Measurements from ENCODE around the gene KDM4B. TPM values are rescaled to one million over a fixed set of nuclear protein-coding genes. Genes with fewer than 3 reads are reported as not detected.

KDM4B gene
- total and polyA plus RNA-seq, 2 of the 8 experiments (the other 6 are each of a cell fraction or from before 2014, with no cell fraction given) = 12.0 to 31.9 TPM

DNA sequence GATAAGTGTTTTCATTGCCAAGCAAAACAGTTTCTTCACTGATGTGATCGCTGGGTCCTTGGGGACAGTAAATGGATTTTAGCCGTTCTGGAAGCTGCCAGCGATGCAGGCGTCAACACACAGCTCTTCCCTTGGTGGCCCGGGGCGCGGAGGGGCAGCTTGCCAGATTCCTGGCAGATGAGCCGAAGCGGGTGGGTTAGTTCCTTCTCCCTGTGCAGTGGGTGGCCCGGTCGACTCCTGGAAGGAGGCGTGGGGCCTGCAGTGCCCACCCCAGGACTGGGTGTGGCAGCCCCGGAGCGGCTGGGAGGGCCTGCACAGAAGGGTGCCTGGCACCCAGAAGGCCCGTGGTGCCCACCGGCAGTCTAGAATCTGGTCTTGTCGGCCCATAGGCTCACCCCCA is 69.0 kb downstream of the KDM4B start:
- H3K9me3 ChIP-seq (ENCODE audit: insufficient read depth in 2 of 2, low read depth in 1 of 2, low read length in 1 of 2) = no peaks in the 10 kb centered on the region
- H3K14ac ChIP-seq (ENCODE audit: insufficient read length) = no peak overlapping the region
- no peak overlapping the region for H4K5ac ChIP-seq (ENCODE audit: insufficient read length, low read depth, low read length)
- no peak overlapping the region for H3K9ac ChIP-seq (replicated peaks in 1 of 4; ENCODE audit: extremely low read depth in 1 of 4, low read depth in 3 of 4, low read length in 3 of 4)
- no peak overlapping the region for H2BK20ac ChIP-seq (ENCODE audit: low read length)
- CTCF ChIA-PET (ENCODE audit: partially characterized antibody) = interaction anchor here (0.6 to 6.0 kb wide), 20 partner anchors 9 to 362 kb away, joined by 3 to 68 read pairs (median 4); no protein-coding TSS in a partner anchor
- H3K56ac ChIP-seq (replicated peaks; ENCODE audit: insufficient read length, low read depth, low read length) = no peak overlapping the region
- TF ChIP-seq, protein P1, sequence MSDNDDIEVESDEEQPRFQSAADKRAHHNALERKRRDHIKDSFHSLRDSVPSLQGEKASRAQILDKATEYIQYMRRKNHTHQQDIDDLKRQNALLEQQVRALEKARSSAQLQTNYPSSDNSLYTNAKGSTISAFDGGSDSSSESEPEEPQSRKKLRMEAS (IDR thresholded peaks at IDR 0.05) = no peak
- TF ChIP-seq KDM5A (IDR thresholded peaks at IDR 0.05; ENCODE audit: low read length) (no peak), RFX5 (IDR thresholded peaks at IDR 0.05; ENCODE audit: borderline replicate concordance, low read depth, low read length) (no peak), HDAC6 (IDR thresholded peaks at IDR 0.05; ENCODE audit: low read depth, low read length) (no peak), MAFK (IDR thresholded peaks at IDR 0.05; ENCODE audit: low read depth, low read length) (no peak), SP4 (IDR thresholded peaks at IDR 0.05; ENCODE audit: low read length) (no peak), POLR2AphosphoS5 (IDR thresholded peaks at IDR 0.05; ENCODE audit: low read depth, low read length) (no peak), POLR2A (IDR thresholded peaks at IDR 0.05; ENCODE audit: control extremely low read depth in 1 of 2, low read depth in 2 of 2, low read length in 2 of 2) (no peak), BRCA1 (IDR thresholded peaks at IDR 0.05; ENCODE audit: low read depth, low read length) (no peak), TEAD4 (IDR thresholded peaks at IDR 0.05; ENCODE audit: low read depth, low read length) (no peak), CEBPB (IDR thresholded peaks at IDR 0.05; ENCODE audit: low read depth, low read length) (no peak), SUZ12 (IDR thresholded peaks at IDR 0.05; ENCODE audit: low read length) (no peak)
- H4K8ac ChIP-seq (ENCODE audit: extremely low read depth, insufficient read depth, low read length) = no peak overlapping the region
- H3K23me2 ChIP-seq (ENCODE audit: low read depth, low read length) = no peaks in the 10 kb centered on the region
- H3K4me1 ChIP-seq (replicated peaks in 1 of 4; ENCODE audit: control insufficient read depth in 3 of 4, insufficient read depth in 4 of 4, low read length in 3 of 4) = no peaks in the 10 kb centered on the region
- H3K18ac ChIP-seq (ENCODE audit: extremely low read depth, low read length) = no peak overlapping the region
- H3K36me3 ChIP-seq (ENCODE audit: control insufficient read depth in 2 of 4, insufficient read depth in 4 of 4, low read length in 3 of 4) = peaks cover 7 to 25% (median 11%) of the 10 kb centered on the region in 4 experiments; a peak in 6 of 8 replicates
- no peak overlapping the region for H2AFZ ChIP-seq (ENCODE audit: low read length)
- H3K4ac ChIP-seq (replicated peaks; ENCODE audit: insufficient read length, low read depth, low read length) = no peak overlapping the region
- no peak overlapping the region for H2BK12ac ChIP-seq (ENCODE audit: low read depth, low read length)
- no peak overlapping the region for H3K27ac ChIP-seq (ENCODE audit: low read depth, low read length)
- H3K79me1 ChIP-seq (ENCODE audit: low read depth, low read length) = peaks cover 2% of the 10 kb centered on the region; the same call in 1 of the 2 replicates
- H3K79me2 ChIP-seq (ENCODE audit: control insufficient read depth in 1 of 2, insufficient read depth in 2 of 2, low read length in 2 of 2) = peaks cover 0 to 2% of the 10 kb centered on the region in 2 experiments; a peak in 1 of 4 replicates
- FAIRE-seq (no peak), DNase-seq (ENCODE audit: low read depth in 1 of 2, low spot score in 2 of 2) (no peak)
- H3K27me3 ChIP-seq (replicated peaks in 1 of 4; ENCODE audit: control insufficient read depth in 3 of 4, extremely low read depth in 1 of 4, insufficient read depth in 3 of 4, low read length in 3 of 4) = no peaks in the 10 kb centered on the region
- H2BK5ac ChIP-seq (ENCODE audit: low read depth, low read length) = no peak overlapping the region
- no peak overlapping the region for H3K4me3 ChIP-seq (ENCODE audit: extremely low read depth in 1 of 4, insufficient read depth in 2 of 4, low read depth in 3 of 4, low read length in 4 of 4)
- no peak overlapping the region for H2BK15ac ChIP-seq (ENCODE audit: low read length)
- no peak overlapping the region for H4K91ac ChIP-seq (replicated peaks; ENCODE audit: insufficient read length, low read length)
- WGBS, 2 experiments (ENCODE audit: extremely low coverage in 1 of 2, insufficient coverage in 1 of 2, insufficient read length in 1 of 2, insufficient replicate concordance in 2 of 2, low coverage in 1 of 2, low lambda C conversion rate in 2 of 2, missing lambda C conversion rate in 1 of 2) = 94% methylated on average over 17 of the region's 17 CpGs; no CpG with 5 or more reads in 1 of the 2 experiments
- POLR2A ChIA-PET (ENCODE audit: partially characterized antibody) = no interaction called here
- H3K23ac ChIP-seq (ENCODE audit: insufficient read length) = no peak overlapping the region
- H2BK120ac ChIP-seq (replicated peaks; ENCODE audit: low read depth, low read length) = no peak overlapping the region
- H2AK5ac ChIP-seq (ENCODE audit: low read depth, low read length) = no peak overlapping the region
- H3K4me2 ChIP-seq (ENCODE audit: insufficient read depth in 1 of 2, low read depth in 2 of 2, low read length in 2 of 2) = no peak overlapping the region
- H4K20me1 ChIP-seq (replicated peaks in 1 of 2; ENCODE audit: control insufficient read depth in 1 of 2, insufficient read depth in 2 of 2, low read length in 2 of 2) = peaks cover 0 to 11% of the 10 kb centered on the region in 2 experiments
